Medulla oblongata (tissue), 1 donor: ENCODE measurements around the gene BICRA.

Experiments used
- DNase-seq: peaks from one replicate; pipeline ENCODE4 v3.0.0-alpha.2; 2015; ENCODE audit errors: extremely low spot score

The BICRA gene

GRCh38 chr19:47749326-47749725 is 140.4 kb downstream of the BICRA start:
- DNase-seq: no peak

- no peak for DNase-seq
These were observed 141.8 kb downstream of the BICRA start for GRCh38 chr19:47750752-47751151.

- no peak for DNase-seq
These were observed 143.7 kb downstream of the BICRA start for GRCh38 chr19:47752440-47753211.
